ENCODE measurements around the gene CDK5R1. TPM values are rescaled to one million over a fixed set of nuclear protein-coding genes. Genes with fewer than 3 reads are reported as not detected.
"Not testable (repeated sequence)": the region's sequence is repeated elsewhere in the genome, so short reads cannot be mapped to it uniquely, and the experiment has no call there.

CDK5R1 gene
- 7.2 and 8.2 TPM in 2 replicates for total RNA-seq

DNA sequence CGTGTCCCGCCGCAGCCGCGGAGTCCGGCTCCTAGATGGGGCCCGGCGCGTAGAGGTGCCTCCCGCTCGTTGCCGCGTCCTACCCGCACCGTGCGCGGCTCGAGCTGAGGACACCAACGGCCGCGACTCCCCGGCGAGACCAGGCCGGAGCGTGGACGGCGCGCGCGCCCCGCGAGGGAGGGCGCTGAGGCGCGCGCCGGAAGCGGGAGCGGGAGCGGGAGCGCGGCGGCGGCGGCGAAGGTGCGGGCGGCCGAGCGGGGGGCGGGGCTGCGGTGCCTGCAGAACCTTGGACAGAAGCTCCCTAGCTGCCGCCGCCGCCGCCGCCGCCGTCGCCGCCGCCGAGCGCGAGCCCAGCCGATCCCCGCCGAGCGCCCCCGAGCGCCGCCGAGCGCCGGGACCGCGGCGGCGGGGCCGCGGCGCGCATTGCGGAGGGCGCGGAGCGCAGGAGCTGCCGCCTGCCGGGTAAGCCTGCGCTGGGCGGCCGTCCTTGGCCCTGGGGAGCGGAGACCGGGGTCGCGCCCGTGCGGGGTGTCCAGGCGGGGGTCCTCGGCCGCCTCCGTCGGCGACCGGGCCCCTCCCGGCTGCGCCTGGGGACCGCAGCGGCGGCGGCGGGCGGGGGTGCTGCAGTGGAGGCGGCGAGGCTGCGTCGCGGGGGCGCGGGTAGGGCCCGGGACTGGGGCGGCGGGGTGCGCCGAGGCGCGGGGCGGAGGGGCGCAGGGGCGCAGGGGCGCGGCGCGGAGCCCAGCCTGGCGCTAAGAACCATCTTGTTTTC is at the start of gene CDK5R1:
CDK5R1 (plus strand) TSS at position 293 of the 772 bp plus-strand sequence. CDS start 628 bp downstream, outside the sequence.
- H3K27ac Mint-ChIP-seq = peak within 1 kb of the TSS; percentile 43
- H3K36me3 Mint-ChIP-seq (ENCODE audit: low read depth) = peaks cover 30% of the 10 kb centered on the region
- no peaks in the 10 kb centered on the region for H3K9me3 Mint-ChIP-seq
- peak within 1 kb of the TSS; percentile 87 for H3K4me3 Mint-ChIP-seq
- peak; percentile 92 for DNase-seq
- no peaks in the 10 kb centered on the region for H3K27me3 Mint-ChIP-seq
- peaks cover 30% of the 10 kb centered on the region for H3K4me1 Mint-ChIP-seq
- intact Hi-C loops (cut with micrococcal nuclease) = loop anchor here (1.0 to 2.0 kb wide), 3 partner anchors 42 to 390 kb away; partner anchors contain the start of genes MYO1D and PSMD11

- Mint-ChIP-seq H3K9me3 (no peaks in the 10 kb centered on the region), H3K27ac (no peak overlapping the region), H3K36me3 (ENCODE audit: low read depth) (peaks cover 7% of the 10 kb centered on the region), H3K27me3 (peaks cover 23% of the 10 kb centered on the region), H3K4me1 (peaks cover 12% of the 10 kb centered on the region), H3K4me3 (no peak overlapping the region)
- DNase-seq = no peak
- intact Hi-C loops (cut with micrococcal nuclease) = loop anchor here (10.0 kb wide), 1 partner anchor 536 kb away; the partner anchor contains the start of gene UTP6
Measured at GRCh38 chr17:32440722-32441121, 46.1 kb upstream of the CDK5R1 start.

- Mint-ChIP-seq H3K4me3 (no peak overlapping the region), H3K4me1 (peaks cover 23% of the 10 kb centered on the region), H3K9me3 (no peaks in the 10 kb centered on the region), H3K27me3 (peaks cover 18% of the 10 kb centered on the region), H3K36me3 (ENCODE audit: low read depth) (peaks cover 16% of the 10 kb centered on the region), H3K27ac (no peak overlapping the region)
- no peak for DNase-seq
- intact Hi-C loops (cut with micrococcal nuclease) = loop anchor here (10.0 kb wide), 1 partner anchor 537 kb away; the partner anchor contains the start of gene UTP6
Measured at GRCh38 chr17:32441886-32442285, 44.9 kb upstream of the CDK5R1 start.

DNA sequence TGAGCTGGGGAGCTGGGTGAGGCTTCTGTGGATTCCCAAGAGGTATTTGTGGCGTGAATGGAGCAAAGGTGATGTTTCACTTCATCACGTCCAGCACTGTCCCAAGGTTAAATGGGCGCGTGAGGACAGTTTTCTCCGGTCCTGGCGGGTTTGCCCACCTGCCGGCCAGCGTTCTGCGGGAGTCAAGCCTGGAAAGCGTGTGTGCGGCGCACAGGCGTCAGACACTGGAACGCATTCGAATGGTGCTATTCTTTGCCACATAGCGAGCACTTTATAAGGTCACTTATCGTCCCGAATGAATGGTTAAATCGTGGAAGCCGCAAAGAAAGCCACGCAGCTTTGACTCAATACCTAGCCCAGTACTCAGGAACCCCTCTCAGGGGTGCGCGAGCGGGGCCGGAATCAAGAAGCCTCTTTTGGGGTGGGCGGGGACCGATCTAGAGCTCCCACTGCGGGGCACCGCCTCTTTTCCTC is 42.9 kb upstream of the CDK5R1 start:
- intact Hi-C loops (cut with micrococcal nuclease) = loop anchor here (1.0 to 10.0 kb wide), 5 partner anchors 18 to 539 kb away; partner anchors contain the start of genes CDK5R1, UTP6 and ZNF207
- DNase-seq = no peak
- Mint-ChIP-seq H3K27ac (peak overlapping the region; percentile 86), H3K4me3 (peak overlapping the region; percentile 88), H3K27me3 (peaks cover 13% of the 10 kb centered on the region), H3K36me3 (ENCODE audit: low read depth) (peaks cover 32% of the 10 kb centered on the region), H3K9me3 (no peaks in the 10 kb centered on the region), H3K4me1 (peaks cover 27% of the 10 kb centered on the region)

GRCh38 chr17:32444301-32445073 is 42.3 kb upstream of the CDK5R1 start, which contains the start of gene PSMD11:
TSS of gene PSMD11 (plus strand) at chr17:32444510. CDS start at chr17:32444524, 14 bp downstream.
- intact Hi-C loops (cut with micrococcal nuclease) = loop anchor here (1.0 to 10.0 kb wide), 5 partner anchors 18 to 540 kb away; partner anchors contain the start of genes CDK5R1, UTP6 and ZNF207
- Mint-ChIP-seq H3K9me3 (no peaks in the 10 kb centered on the region), H3K27ac (peak within 1 kb of the TSS; percentile 86), H3K4me3 (peak within 1 kb of the TSS; percentile 88), H3K27me3 (peaks cover 13% of the 10 kb centered on the region), H3K4me1 (peaks cover 28% of the 10 kb centered on the region), H3K36me3 (ENCODE audit: low read depth) (peaks cover 35% of the 10 kb centered on the region)
- peak; percentile 100 for DNase-seq

- Mint-ChIP-seq H3K36me3 (ENCODE audit: low read depth) (peaks cover 40% of the 10 kb centered on the region), H3K27ac (peak overlapping the region; percentile 80), H3K27me3 (peaks cover 13% of the 10 kb centered on the region), H3K4me3 (peak overlapping the region; percentile 88), H3K4me1 (peaks cover 33% of the 10 kb centered on the region), H3K9me3 (no peaks in the 10 kb centered on the region)
- intact Hi-C loops (cut with micrococcal nuclease) = loop anchor here (2.0 to 10.0 kb wide), 2 partner anchors 42 to 540 kb away; partner anchors contain the start of genes CDK5R1 and UTP6
- no peak for DNase-seq
Measured at GRCh38 chr17:32445074-32445415, 41.7 kb upstream of the CDK5R1 start.

GRCh38 chr17:32445497-32445896 is 41.3 kb upstream of the CDK5R1 start:
- H3K4me1 Mint-ChIP-seq = peaks cover 33% of the 10 kb centered on the region
- DNase-seq = no peak
- intact Hi-C loops (cut with micrococcal nuclease) = loop anchor here (2.0 to 10.0 kb wide), 2 partner anchors 41 to 541 kb away; partner anchors contain the start of genes CDK5R1 and UTP6
- H3K36me3 Mint-ChIP-seq (ENCODE audit: low read depth) = peaks cover 42% of the 10 kb centered on the region
- H3K27ac Mint-ChIP-seq = peak overlapping the region; percentile 80
- peak overlapping the region; percentile 88 for H3K4me3 Mint-ChIP-seq
- H3K9me3 Mint-ChIP-seq = no peaks in the 10 kb centered on the region
- H3K27me3 Mint-ChIP-seq = peaks cover 13% of the 10 kb centered on the region

DNA sequence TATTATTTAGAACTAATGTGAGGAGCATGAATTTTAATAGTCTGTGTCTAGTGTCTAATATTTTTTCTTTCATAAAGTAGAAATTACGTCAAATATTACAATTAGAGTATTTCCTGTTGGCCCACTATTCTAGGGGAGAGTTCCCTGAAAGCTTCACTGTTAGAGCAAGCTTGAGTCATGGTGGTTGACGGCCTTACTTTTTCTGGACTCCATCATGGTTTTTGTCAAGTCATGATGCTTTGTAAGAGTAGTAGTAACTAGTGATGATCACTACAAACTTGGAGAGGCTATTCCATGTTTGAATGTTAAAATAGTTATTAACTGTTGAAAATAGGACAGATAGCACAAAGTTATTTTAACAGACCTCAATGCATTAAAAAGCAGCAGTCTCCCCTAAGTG is 40.8 kb upstream of the CDK5R1 start:
- no peak overlapping the region for H3K27ac Mint-ChIP-seq
- no peaks in the 10 kb centered on the region for H3K9me3 Mint-ChIP-seq
- peaks cover 33% of the 10 kb centered on the region for H3K4me1 Mint-ChIP-seq
- DNase-seq = no peak
- H3K36me3 Mint-ChIP-seq (ENCODE audit: low read depth) = peaks cover 46% of the 10 kb centered on the region
- H3K4me3 Mint-ChIP-seq = peak overlapping the region; percentile 88
- H3K27me3 Mint-ChIP-seq = peaks cover 13% of the 10 kb centered on the region
- intact Hi-C loops (cut with micrococcal nuclease) = loop anchor here (2.0 to 10.0 kb wide), 2 partner anchors 41 to 541 kb away; partner anchors contain the start of genes CDK5R1 and UTP6

GRCh38 chr17:32446949-32447348 is 39.8 kb upstream of the CDK5R1 start:
- Mint-ChIP-seq H3K27ac (no peak overlapping the region), H3K27me3 (peaks cover 10% of the 10 kb centered on the region), H3K36me3 (ENCODE audit: low read depth) (peaks cover 54% of the 10 kb centered on the region), H3K4me1 (peaks cover 29% of the 10 kb centered on the region), H3K9me3 (no peaks in the 10 kb centered on the region), H3K4me3 (peak overlapping the region; percentile 88)
- intact Hi-C loops (cut with micrococcal nuclease) = loop anchor here (10.0 kb wide), 1 partner anchor 542 kb away; the partner anchor contains the start of gene UTP6
- DNase-seq = no peak

- no peaks in the 10 kb centered on the region for H3K27me3 Mint-ChIP-seq
- H3K9me3 Mint-ChIP-seq = no peaks in the 10 kb centered on the region
- peak overlapping the region; percentile 6 for H3K27ac Mint-ChIP-seq
- H3K4me3 Mint-ChIP-seq = no peak overlapping the region
- DNase-seq = no peak
- intact Hi-C loops (cut with micrococcal nuclease) = loop anchor here (10.0 kb wide), 1 partner anchor 545 kb away; the partner anchor contains the start of gene UTP6
- H3K36me3 Mint-ChIP-seq (ENCODE audit: low read depth) = peaks cover 83% of the 10 kb centered on the region
- peaks cover 31% of the 10 kb centered on the region for H3K4me1 Mint-ChIP-seq
Measured at GRCh38 chr17:32449963-32450362, 36.8 kb upstream of the CDK5R1 start.

- H3K27ac Mint-ChIP-seq; H3K27me3 Mint-ChIP-seq; H3K9me3 Mint-ChIP-seq; H3K4me3 Mint-ChIP-seq; intact Hi-C loops (cut with micrococcal nuclease); DNase-seq: not testable (repeated sequence)
- Mint-ChIP-seq H3K36me3 (ENCODE audit: low read depth) (peaks cover 83% of the 10 kb centered on the region), H3K4me1 (peaks cover 31% of the 10 kb centered on the region)
Measured at GRCh38 chr17:32450379-32450778, 36.4 kb upstream of the CDK5R1 start.

- intact Hi-C loops (cut with micrococcal nuclease) = no loop called here
- H3K27ac Mint-ChIP-seq = no peak overlapping the region
- peaks cover 78% of the 10 kb centered on the region for H3K36me3 Mint-ChIP-seq (ENCODE audit: low read depth)
- no peak for DNase-seq
- H3K4me1 Mint-ChIP-seq = peaks cover 20% of the 10 kb centered on the region
- no peaks in the 10 kb centered on the region for H3K27me3 Mint-ChIP-seq
- H3K9me3 Mint-ChIP-seq = no peaks in the 10 kb centered on the region
- no peak overlapping the region for H3K4me3 Mint-ChIP-seq
Measured at GRCh38 chr17:32451879-32452278, 34.9 kb upstream of the CDK5R1 start.

GRCh38 chr17:32452281-32452680 is 34.5 kb upstream of the CDK5R1 start:
- DNase-seq = no peak
- intact Hi-C loops (cut with micrococcal nuclease) = no loop called here
- Mint-ChIP-seq H3K27me3 (no peaks in the 10 kb centered on the region), H3K27ac (no peak overlapping the region), H3K4me3 (no peak overlapping the region), H3K36me3 (ENCODE audit: low read depth) (peaks cover 76% of the 10 kb centered on the region), H3K9me3 (no peaks in the 10 kb centered on the region), H3K4me1 (peaks cover 20% of the 10 kb centered on the region)

Data from activated CD4-positive, alpha-beta T cell treated with anti-CD3 and anti-CD28 coated beads, Interleukin-2, amount 10 ng/mL, durations not matched to agents 24 days and 14 days (primary cell).